K562 (cell line): Measurements from ENCODE around the gene PPT2. TPM values are rescaled to one million over a fixed set of nuclear protein-coding genes. Genes with fewer than 3 reads are reported as not detected.

Experiments used
- CHD1 ChIP-seq: fragments of 200-600 bp; sonication (generic); IDR thresholded peaks from one replicate; pipeline ENCODE4 v1.6.1; 2012; ENCODE audit warnings: mild to moderate bottlenecking, moderate library complexity, low read length, inconsistent platforms
- HOXB6 ChIP-seq: fragments of 250-450 bp; sonication (Bioruptor Pico); IDR thresholded peaks from 2 replicates; pipeline ENCODE4 v1.5.1; 2022; ENCODE audit warnings: mild to moderate bottlenecking, borderline replicate concordance
- MBD2 ChIP-seq: sonication (generic); IDR thresholded peaks from 2 replicates; pipeline ENCODE4 v1.6.1; 2016; ENCODE audit warnings: low read depth, borderline replicate concordance
- RBM25 ChIP-seq: fragments of 200-400 bp; formaldehyde crosslinking; IDR thresholded peaks from 2 replicates; pipeline ENCODE4 v1.6.1; 2018; ENCODE audit warnings: low read length, low read depth, moderate library complexity; ENCODE audit not compliant: severe bottlenecking
- SMAD1 ChIP-seq: fragments of 150-350 bp; IDR thresholded peaks from 2 replicates; pipeline ENCODE4 v1.6.1; 2014; ENCODE audit warnings: low read length, low read depth; ENCODE audit not compliant: partially characterized antibody
- ZC3H4 ChIP-seq: sonication (generic); formaldehyde crosslinking; IDR thresholded peaks from 2 replicates; pipeline ENCODE4 v1.9.0; 2021; ENCODE audit warnings: missing genetic modification reagents, borderline replicate concordance
- ZNF583 ChIP-seq: fragments of 250-450 bp; sonication (Bioruptor Pico); IDR thresholded peaks from 2 replicates; pipeline ENCODE4 v1.4.0; 2020
- polyA plus RNA-seq, 8 experiments: library from polyadenylated mRNA; depleted of rRNA in 4 of 8; stranded (reverse) in 5 of 8; unstranded in 3 of 8; fragments of >200 nt; fragmentation: Nextera tagmentation in 2 of 8; fragmentation: Illumina TruSeq in 1 of 8; extraction: Ambion mirVana in 2 of 8; extraction: Trizol in 1 of 8; gene quantifications; 2 replicates each; pipeline versions ENCODE4 v1.2.1 to v1.2.3, GENCODE V29; 2011 to 2014; ENCODE audit warnings: inconsistent platforms in 1 of 8, missing spikeins in 1 of 8
- total RNA-seq, 7 experiments: library from RNA; depleted of rRNA in 6 of 7; stranded (reverse); fragments of >200 nt in 6 of 7; fragmentation: Illumina TruSeq in 2 of 7; extraction: Trizol in 2 of 7; gene quantifications; 2 replicates each; pipeline versions ENCODE4 v1.2.1 to v1.2.3, GENCODE V29; 2011 to 2021; ENCODE audit warnings: low replicate concordance in 1 of 7
- TF ChIP-seq, protein P1 (sequence below): fragments of 450-650 bp; IDR thresholded peaks from 2 replicates; pipeline ENCODE4 v1.6.1; 2016
- TF ChIP-seq, protein P2 (sequence below): fragments of 200-800 bp; sonication (Bioruptor generic); IDR thresholded peaks from 2 replicates; pipeline ENCODE4 v1.6.1; 2016; ENCODE audit warnings: missing genetic modification characterization, missing compliant biosample characterization

The PPT2 gene
- total and polyA plus RNA-seq, 9 of the 15 experiments (the other 6 are each of a cell fraction or from before 2014, with no cell fraction given): 27.4 to 98.8 (median 69.9) TPM

DNA sequence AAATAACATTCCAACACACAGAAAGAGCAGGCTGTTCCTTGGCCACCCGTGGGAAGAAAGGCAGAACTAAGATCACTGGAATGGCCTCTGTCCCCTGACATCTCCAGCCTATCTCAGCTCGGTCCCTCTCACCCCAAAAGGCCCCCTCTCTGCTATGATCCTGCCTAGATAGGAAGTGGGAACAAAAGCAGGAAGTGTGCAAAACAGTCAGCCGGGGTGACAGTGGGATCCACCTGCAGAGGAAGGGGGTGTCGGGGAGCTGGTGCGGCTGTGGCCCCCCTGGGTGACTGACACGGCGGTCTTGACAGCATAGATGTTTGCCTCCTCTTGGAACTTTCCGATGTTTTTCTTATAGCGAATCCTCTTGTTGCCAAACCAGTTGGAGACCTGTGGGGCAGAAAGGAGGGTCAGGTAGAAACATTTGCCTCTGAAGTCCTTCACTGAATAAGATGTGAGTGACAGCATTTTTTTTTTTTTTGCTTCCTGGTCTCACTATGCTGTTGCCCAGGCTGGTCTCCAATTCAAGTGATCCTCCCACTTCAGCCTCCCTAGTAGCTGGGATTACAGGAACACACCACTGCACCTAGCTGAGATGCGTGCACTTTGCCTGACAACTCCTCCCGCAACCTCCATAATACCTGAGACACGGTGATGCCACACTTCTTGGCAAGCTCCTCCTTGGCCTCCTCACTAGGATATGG, 33.2 kb downstream of the PPT2 start (continued):
- TF ChIP-seq MBD2 (no peak), RBM25 (no peak), HOXB6 (CRISPR knock-in tag) (no peak), ZC3H4 (CRISPR knock-in tag) (no peak), CHD1 (no peak), ZNF583 (CRISPR knock-in tag) (0 out of 2 replicates have a peak, but pooled peaks have one; percentile 36), SMAD1 (no peak)
- TF ChIP-seq, protein P1, sequence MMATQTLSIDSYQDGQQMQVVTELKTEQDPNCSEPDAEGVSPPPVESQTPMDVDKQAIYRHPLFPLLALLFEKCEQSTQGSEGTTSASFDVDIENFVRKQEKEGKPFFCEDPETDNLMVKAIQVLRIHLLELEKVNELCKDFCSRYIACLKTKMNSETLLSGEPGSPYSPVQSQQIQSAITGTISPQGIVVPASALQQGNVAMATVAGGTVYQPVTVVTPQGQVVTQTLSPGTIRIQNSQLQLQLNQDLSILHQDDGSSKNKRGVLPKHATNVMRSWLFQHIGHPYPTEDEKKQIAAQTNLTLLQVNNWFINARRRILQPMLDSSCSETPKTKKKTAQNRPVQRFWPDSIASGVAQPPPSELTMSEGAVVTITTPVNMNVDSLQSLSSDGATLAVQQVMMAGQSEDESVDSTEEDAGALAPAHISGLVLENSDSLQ: peak; percentile 49
- TF ChIP-seq, protein P2, sequence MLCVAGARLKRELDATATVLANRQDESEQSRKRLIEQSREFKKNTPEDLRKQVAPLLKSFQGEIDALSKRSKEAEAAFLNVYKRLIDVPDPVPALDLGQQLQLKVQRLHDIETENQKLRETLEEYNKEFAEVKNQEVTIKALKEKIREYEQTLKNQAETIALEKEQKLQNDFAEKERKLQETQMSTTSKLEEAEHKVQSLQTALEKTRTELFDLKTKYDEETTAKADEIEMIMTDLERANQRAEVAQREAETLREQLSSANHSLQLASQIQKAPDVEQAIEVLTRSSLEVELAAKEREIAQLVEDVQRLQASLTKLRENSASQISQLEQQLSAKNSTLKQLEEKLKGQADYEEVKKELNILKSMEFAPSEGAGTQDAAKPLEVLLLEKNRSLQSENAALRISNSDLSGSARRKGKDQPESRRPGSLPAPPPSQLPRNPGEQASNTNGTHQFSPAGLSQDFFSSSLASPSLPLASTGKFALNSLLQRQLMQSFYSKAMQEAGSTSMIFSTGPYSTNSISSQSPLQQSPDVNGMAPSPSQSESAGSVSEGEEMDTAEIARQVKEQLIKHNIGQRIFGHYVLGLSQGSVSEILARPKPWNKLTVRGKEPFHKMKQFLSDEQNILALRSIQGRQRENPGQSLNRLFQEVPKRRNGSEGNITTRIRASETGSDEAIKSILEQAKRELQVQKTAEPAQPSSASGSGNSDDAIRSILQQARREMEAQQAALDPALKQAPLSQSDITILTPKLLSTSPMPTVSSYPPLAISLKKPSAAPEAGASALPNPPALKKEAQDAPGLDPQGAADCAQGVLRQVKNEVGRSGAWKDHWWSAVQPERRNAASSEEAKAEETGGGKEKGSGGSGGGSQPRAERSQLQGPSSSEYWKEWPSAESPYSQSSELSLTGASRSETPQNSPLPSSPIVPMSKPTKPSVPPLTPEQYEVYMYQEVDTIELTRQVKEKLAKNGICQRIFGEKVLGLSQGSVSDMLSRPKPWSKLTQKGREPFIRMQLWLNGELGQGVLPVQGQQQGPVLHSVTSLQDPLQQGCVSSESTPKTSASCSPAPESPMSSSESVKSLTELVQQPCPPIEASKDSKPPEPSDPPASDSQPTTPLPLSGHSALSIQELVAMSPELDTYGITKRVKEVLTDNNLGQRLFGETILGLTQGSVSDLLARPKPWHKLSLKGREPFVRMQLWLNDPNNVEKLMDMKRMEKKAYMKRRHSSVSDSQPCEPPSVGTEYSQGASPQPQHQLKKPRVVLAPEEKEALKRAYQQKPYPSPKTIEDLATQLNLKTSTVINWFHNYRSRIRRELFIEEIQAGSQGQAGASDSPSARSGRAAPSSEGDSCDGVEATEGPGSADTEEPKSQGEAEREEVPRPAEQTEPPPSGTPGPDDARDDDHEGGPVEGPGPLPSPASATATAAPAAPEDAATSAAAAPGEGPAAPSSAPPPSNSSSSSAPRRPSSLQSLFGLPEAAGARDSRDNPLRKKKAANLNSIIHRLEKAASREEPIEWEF: no peak
